ENCODE measurements around the gene CHIT1. TPM values are rescaled to one million over a fixed set of nuclear protein-coding genes. Genes with fewer than 3 reads are reported as not detected.

CHIT1 gene
- total and polyA plus RNA-seq, 12 donors, result 0.13 to 6.5 (median 0.60) TPM; not detected in 1

DNA sequence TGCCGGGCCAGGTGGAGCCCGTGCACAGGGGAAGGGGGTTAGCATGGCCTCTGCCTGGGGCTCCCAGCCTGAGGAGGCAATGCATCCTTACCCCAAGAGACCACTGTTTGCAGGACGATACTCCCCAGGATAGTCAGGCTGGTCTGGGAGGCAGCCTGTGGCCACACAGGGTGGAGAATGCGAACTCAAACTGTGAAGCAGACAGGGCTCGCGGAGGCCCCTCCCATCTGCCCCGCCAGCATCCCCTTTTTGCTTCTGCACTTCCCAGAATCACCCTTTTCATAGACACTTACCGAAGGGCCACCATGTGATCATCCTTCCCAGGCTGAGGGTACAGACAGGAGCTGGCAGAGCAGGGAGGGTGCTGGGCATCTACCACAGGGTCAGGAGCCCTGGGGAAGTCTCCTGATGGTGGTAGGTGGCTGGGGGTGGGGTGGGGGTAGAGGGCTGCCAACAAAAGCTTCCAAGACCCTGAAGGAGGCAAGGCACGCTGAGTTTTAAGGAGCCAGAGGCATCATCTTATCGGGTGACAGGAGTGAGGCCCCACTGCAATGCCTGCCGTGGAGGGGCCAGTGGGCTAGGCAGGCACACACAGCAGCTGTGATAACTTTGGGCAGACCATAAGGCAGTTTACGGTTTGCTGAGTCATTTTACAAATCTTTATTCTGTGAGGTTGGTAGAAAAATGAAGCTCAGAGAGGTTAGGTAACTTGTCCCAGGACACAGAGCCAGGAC is 44.6 kb upstream of the CHIT1 start:
- no peaks in the 10 kb centered on the region for H3K36me3 ChIP-seq (replicated peaks in 1 of 2)
- DNase-seq, result peak in 5 of 7 donors; percentile 51 to 61 (median 56)
- 80 to 91% (median 84%) methylated on average over 11 to 12 of the region's 12 CpGs for WGBS, 4 donors
- no peaks in the 10 kb centered on the region for H3K9me3 ChIP-seq (replicated peaks in 1 of 3)
- intact Hi-C loops (cut with DNase I), result loop anchor here (5.0 to 10.0 kb wide), 4 partner anchors 63 to 213 kb away; no protein-coding TSS in a partner anchor
- peak overlapping the region in 4 of 5 donors; percentile 28 to 85 (median 65) for H3K27ac ChIP-seq
- TF ChIP-seq POLR2A (IDR thresholded peaks at IDR 0.05), result peak in 1 of 2 donors; percentile 5
- TF ChIP-seq, protein P1, sequence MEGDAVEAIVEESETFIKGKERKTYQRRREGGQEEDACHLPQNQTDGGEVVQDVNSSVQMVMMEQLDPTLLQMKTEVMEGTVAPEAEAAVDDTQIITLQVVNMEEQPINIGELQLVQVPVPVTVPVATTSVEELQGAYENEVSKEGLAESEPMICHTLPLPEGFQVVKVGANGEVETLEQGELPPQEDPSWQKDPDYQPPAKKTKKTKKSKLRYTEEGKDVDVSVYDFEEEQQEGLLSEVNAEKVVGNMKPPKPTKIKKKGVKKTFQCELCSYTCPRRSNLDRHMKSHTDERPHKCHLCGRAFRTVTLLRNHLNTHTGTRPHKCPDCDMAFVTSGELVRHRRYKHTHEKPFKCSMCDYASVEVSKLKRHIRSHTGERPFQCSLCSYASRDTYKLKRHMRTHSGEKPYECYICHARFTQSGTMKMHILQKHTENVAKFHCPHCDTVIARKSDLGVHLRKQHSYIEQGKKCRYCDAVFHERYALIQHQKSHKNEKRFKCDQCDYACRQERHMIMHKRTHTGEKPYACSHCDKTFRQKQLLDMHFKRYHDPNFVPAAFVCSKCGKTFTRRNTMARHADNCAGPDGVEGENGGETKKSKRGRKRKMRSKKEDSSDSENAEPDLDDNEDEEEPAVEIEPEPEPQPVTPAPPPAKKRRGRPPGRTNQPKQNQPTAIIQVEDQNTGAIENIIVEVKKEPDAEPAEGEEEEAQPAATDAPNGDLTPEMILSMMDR (IDR thresholded peaks at IDR 0.05), result no peak
- H3K4me3 ChIP-seq, result peak overlapping the region in 1 of 4 donors; percentile 25
- no peaks in the 10 kb centered on the region for H3K27me3 ChIP-seq
- H3K4me1 ChIP-seq (replicated peaks in 1 of 2), result peaks cover 11 to 44% of the 10 kb centered on the region in 2 donors

DNA sequence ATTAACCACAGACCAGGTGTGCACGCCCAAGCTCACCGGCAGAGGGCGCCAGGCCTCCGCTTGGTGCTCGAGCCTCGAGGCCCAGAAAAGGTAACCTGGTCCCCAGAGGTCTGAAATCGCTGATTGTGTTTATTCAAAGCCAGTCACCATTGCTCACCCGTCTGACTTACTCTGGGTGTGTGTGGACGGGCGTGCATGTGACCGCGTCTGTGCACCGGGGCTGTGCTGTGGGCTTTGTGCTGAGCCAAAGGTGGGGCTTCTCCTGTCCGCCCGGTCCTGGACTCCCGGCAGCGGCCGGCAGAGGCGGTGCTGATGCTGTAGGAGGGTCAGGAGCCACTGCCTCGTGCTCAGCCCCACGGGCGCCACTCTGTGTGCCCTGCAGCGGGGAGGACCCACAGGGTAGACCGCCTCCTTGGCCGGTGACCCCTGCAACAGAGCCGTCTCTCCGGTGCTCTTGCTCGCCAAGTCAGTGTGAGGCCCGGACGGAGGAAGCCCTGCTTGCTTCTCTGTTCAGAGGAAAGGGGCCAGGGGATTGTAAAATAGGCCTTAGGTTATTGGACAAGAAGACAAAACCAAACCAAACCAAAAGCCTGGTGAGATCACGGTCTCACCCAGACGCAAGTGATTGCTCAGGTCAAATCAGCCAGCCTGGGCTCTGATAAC is 43.9 kb upstream of the CHIT1 start:
- peak overlapping the region in 1 of 4 donors; percentile 25 for H3K4me3 ChIP-seq
- WGBS, 4 donors, result 25 to 40% (median 31%) methylated on average over 13 to 32 of the region's 32 CpGs
- TF ChIP-seq, protein P1 (IDR thresholded peaks at IDR 0.05), result peak; percentile 96 to 99 (median 98)
- no peak for TF ChIP-seq POLR2A (IDR thresholded peaks at IDR 0.05)
- peak overlapping the region in 3 of 5 donors; percentile 28 to 85 (median 78) for H3K27ac ChIP-seq
- H3K9me3 ChIP-seq (replicated peaks in 1 of 3), result no peaks in the 10 kb centered on the region
- intact Hi-C loops (cut with DNase I), result loop anchor here (5.0 to 10.0 kb wide), 4 partner anchors 64 to 214 kb away; no protein-coding TSS in a partner anchor
- DNase-seq, result peak; percentile 86 to 96 (median 90)
- H3K36me3 ChIP-seq (replicated peaks in 1 of 2), result no peaks in the 10 kb centered on the region
- H3K4me1 ChIP-seq (replicated peaks in 1 of 2), result peaks cover 5 to 37% of the 10 kb centered on the region in 2 donors
- no peaks in the 10 kb centered on the region for H3K27me3 ChIP-seq

DNA sequence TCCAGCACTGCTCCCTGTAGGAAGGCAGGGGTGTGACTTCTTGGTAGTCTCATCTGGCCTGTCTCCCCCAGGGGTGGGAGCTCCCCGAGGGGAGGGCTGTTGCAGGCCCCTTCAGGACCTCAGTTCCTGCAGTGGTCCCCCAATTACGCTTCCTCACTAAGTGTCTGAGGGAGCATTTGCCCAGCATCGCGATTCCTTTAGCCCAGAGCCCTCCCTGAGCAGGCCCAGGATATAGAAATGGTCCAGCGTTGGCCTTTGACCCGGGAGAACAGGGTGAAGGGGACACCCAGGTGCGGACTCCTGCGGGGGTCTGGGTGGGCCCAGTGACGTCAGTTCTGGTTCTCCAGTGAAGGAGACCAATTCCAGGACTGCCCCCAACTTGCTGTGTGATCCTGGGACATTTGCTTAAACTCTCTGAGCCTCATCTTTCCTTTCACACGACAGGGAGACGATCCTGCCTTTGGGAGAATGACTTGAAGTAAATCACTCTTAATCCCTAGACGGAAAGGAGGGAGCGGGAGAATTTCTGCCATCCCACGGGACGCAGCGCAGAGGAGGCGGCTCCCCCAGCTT is 43.2 kb upstream of the CHIT1 start:
- peak in 1 of 7 donors; percentile 31 for DNase-seq
- Histone ChIP-seq H3K4me3 (no peak overlapping the region), H3K27ac (peak overlapping the region in 2 of 5 donors; percentile 78 to 85), H3K27me3 (no peaks in the 10 kb centered on the region), H3K9me3 (replicated peaks in 1 of 3) (no peaks in the 10 kb centered on the region), H3K36me3 (replicated peaks in 1 of 2) (no peaks in the 10 kb centered on the region), H3K4me1 (replicated peaks in 1 of 2) (peaks cover 0 to 33% of the 10 kb centered on the region in 2 donors)
- TF ChIP-seq POLR2A (IDR thresholded peaks at IDR 0.05), result no peak
- TF ChIP-seq, protein P1 (IDR thresholded peaks at IDR 0.05), result no peak
- 11 to 27% (median 24%) methylated on average over 16 to 17 of the region's 17 CpGs for WGBS, 4 donors
- intact Hi-C loops (cut with DNase I), result loop anchor here (5.0 to 10.0 kb wide), 4 partner anchors 65 to 215 kb away; no protein-coding TSS in a partner anchor
